Measurements from ENCODE around the gene PKD1. TPM values are rescaled to one million over a fixed set of nuclear protein-coding genes. Genes with fewer than 3 reads are reported as not detected.
"Not testable (repeated sequence)": the region's sequence is repeated elsewhere in the genome, so short reads cannot be mapped to it uniquely, and the experiment has no call there.

The PKD1 gene
- total RNA-seq, 1 experiment from 2014 or later: 60.4 TPM

GRCh38 chr16:2107791-2108125 lies 27.9 kb downstream of the PKD1 start:
- DNase-seq (ENCODE audit: low read depth in 1 of 2, low spot score in 2 of 2); H3K27ac ChIP-seq; H3K4me3 ChIP-seq; H3K4me1 ChIP-seq (replicated peaks); H3K27me3 ChIP-seq (replicated peaks); H3K9me3 ChIP-seq (replicated peaks): not testable (repeated sequence)
- H3K36me3 ChIP-seq: peaks cover 13% of the 10 kb centered on the region

- peaks cover 13% of the 10 kb centered on the region for H3K36me3 ChIP-seq
- H3K27me3 ChIP-seq (replicated peaks); H3K4me1 ChIP-seq (replicated peaks); H3K4me3 ChIP-seq; H3K9me3 ChIP-seq (replicated peaks); H3K27ac ChIP-seq; DNase-seq (ENCODE audit: low read depth in 1 of 2, low spot score in 2 of 2): not testable (repeated sequence)
Measured at GRCh38 chr16:2107121-2107790, 28.4 kb downstream of the PKD1 start.

- H3K9me3 ChIP-seq (replicated peaks); H3K4me3 ChIP-seq; DNase-seq (ENCODE audit: low read depth in 1 of 2, low spot score in 2 of 2); H3K4me1 ChIP-seq (replicated peaks); H3K27ac ChIP-seq; H3K27me3 ChIP-seq (replicated peaks): not testable (repeated sequence)
- H3K36me3 ChIP-seq: peaks cover 14% of the 10 kb centered on the region
Measured at GRCh38 chr16:2106211-2106610, 29.5 kb downstream of the PKD1 start.

GRCh38 chr16:2105769-2106168 lies 29.9 kb downstream of the PKD1 start:
- not testable (repeated sequence) for H3K27ac ChIP-seq; H3K4me3 ChIP-seq; H3K9me3 ChIP-seq (replicated peaks); H3K4me1 ChIP-seq (replicated peaks); H3K27me3 ChIP-seq (replicated peaks); DNase-seq (ENCODE audit: low read depth in 1 of 2, low spot score in 2 of 2)
- peaks cover 12% of the 10 kb centered on the region for H3K36me3 ChIP-seq

GRCh38 chr16:2105291-2105690 lies 30.4 kb downstream of the PKD1 start:
- peaks cover 12% of the 10 kb centered on the region for H3K36me3 ChIP-seq
- DNase-seq (ENCODE audit: low read depth in 1 of 2, low spot score in 2 of 2); H3K9me3 ChIP-seq (replicated peaks); H3K4me3 ChIP-seq; H3K27me3 ChIP-seq (replicated peaks); H3K27ac ChIP-seq; H3K4me1 ChIP-seq (replicated peaks): not testable (repeated sequence)

- not testable (repeated sequence) for DNase-seq (ENCODE audit: low read depth in 1 of 2, low spot score in 2 of 2); H3K9me3 ChIP-seq (replicated peaks); H3K4me3 ChIP-seq; H3K27me3 ChIP-seq (replicated peaks); H3K4me1 ChIP-seq (replicated peaks); H3K27ac ChIP-seq
- H3K36me3 ChIP-seq: peaks cover 12% of the 10 kb centered on the region
Measured at GRCh38 chr16:2104464-2104863, 31.2 kb downstream of the PKD1 start.

- H3K4me3 ChIP-seq: no peak overlapping the region
- H3K36me3 ChIP-seq: peaks cover 7% of the 10 kb centered on the region; the same call in 1 of the 2 replicates
- no peak overlapping the region for H3K27ac ChIP-seq
- no peaks in the 10 kb centered on the region for H3K27me3 ChIP-seq (replicated peaks)
- no peaks in the 10 kb centered on the region for H3K9me3 ChIP-seq (replicated peaks)
- H3K4me1 ChIP-seq (replicated peaks): no peaks in the 10 kb centered on the region
- no peak for DNase-seq (ENCODE audit: low read depth in 1 of 2, low spot score in 2 of 2)
Measured at GRCh38 chr16:2102471-2102870, 33.2 kb downstream of the PKD1 start.

- H3K27ac ChIP-seq; DNase-seq (ENCODE audit: low read depth in 1 of 2, low spot score in 2 of 2); H3K4me3 ChIP-seq; H3K27me3 ChIP-seq (replicated peaks); H3K4me1 ChIP-seq (replicated peaks); H3K9me3 ChIP-seq (replicated peaks): not testable (repeated sequence)
- H3K36me3 ChIP-seq: peaks cover 12% of the 10 kb centered on the region
Measured at GRCh38 chr16:2101581-2101980, 34.1 kb downstream of the PKD1 start.

- peaks cover 51% of the 10 kb centered on the region for H3K36me3 ChIP-seq
- H3K4me3 ChIP-seq; H3K4me1 ChIP-seq (replicated peaks); DNase-seq (ENCODE audit: low read depth in 1 of 2, low spot score in 2 of 2); H3K27me3 ChIP-seq (replicated peaks); H3K9me3 ChIP-seq (replicated peaks); H3K27ac ChIP-seq: not testable (repeated sequence)
Measured at GRCh38 chr16:2097689-2098088, 38.0 kb downstream of the PKD1 start.

- no peak overlapping the region for H3K4me3 ChIP-seq
- no peaks in the 10 kb centered on the region for H3K9me3 ChIP-seq (replicated peaks)
- no peak overlapping the region for H3K27ac ChIP-seq
- H3K4me1 ChIP-seq (replicated peaks): peaks cover 9% of the 10 kb centered on the region
- DNase-seq (ENCODE audit: low read depth in 1 of 2, low spot score in 2 of 2): no peak
- H3K27me3 ChIP-seq (replicated peaks): no peaks in the 10 kb centered on the region
- H3K36me3 ChIP-seq: peaks cover 57% of the 10 kb centered on the region
Measured at GRCh38 chr16:2096853-2097595, 38.7 kb downstream of the PKD1 start.

- no peaks in the 10 kb centered on the region for H3K27me3 ChIP-seq (replicated peaks)
- DNase-seq (ENCODE audit: low read depth in 1 of 2, low spot score in 2 of 2): no peak
- no peak overlapping the region for H3K27ac ChIP-seq
- H3K4me3 ChIP-seq: no peak overlapping the region
- peaks cover 61% of the 10 kb centered on the region for H3K36me3 ChIP-seq
- peaks cover 9% of the 10 kb centered on the region for H3K4me1 ChIP-seq (replicated peaks)
- H3K9me3 ChIP-seq (replicated peaks): no peaks in the 10 kb centered on the region
Measured at GRCh38 chr16:2095918-2096582, 39.6 kb downstream of the PKD1 start.

GRCh38 chr16:2095315-2095853 lies 40.3 kb downstream of the PKD1 start:
- Histone ChIP-seq H3K27me3 (replicated peaks) (no peaks in the 10 kb centered on the region), H3K36me3 (peaks cover 67% of the 10 kb centered on the region), H3K4me1 (replicated peaks) (peaks cover 9% of the 10 kb centered on the region), H3K4me3 (no peak overlapping the region), H3K9me3 (replicated peaks) (no peaks in the 10 kb centered on the region), H3K27ac (peak overlapping the region; percentile 3; the same call in 1 of the 2 replicates)
- DNase-seq (ENCODE audit: low read depth in 1 of 2, low spot score in 2 of 2): no peak

- Histone ChIP-seq H3K4me1 (replicated peaks) (peaks cover 9% of the 10 kb centered on the region), H3K27ac (no peak overlapping the region), H3K36me3 (peaks cover 83% of the 10 kb centered on the region), H3K27me3 (replicated peaks) (no peaks in the 10 kb centered on the region), H3K4me3 (no peak overlapping the region), H3K9me3 (replicated peaks) (no peaks in the 10 kb centered on the region)
- no peak for DNase-seq (ENCODE audit: low read depth in 1 of 2, low spot score in 2 of 2)
Measured at GRCh38 chr16:2093793-2094192, 41.9 kb downstream of the PKD1 start.

- peaks cover 9% of the 10 kb centered on the region for H3K4me1 ChIP-seq (replicated peaks)
- DNase-seq (ENCODE audit: low read depth in 1 of 2, low spot score in 2 of 2): no peak
- H3K36me3 ChIP-seq: peaks cover 92% of the 10 kb centered on the region
- no peaks in the 10 kb centered on the region for H3K9me3 ChIP-seq (replicated peaks)
- no peaks in the 10 kb centered on the region for H3K27me3 ChIP-seq (replicated peaks)
- no peak overlapping the region for H3K27ac ChIP-seq
- H3K4me3 ChIP-seq: no peak overlapping the region
Measured at GRCh38 chr16:2092866-2093265, 42.8 kb downstream of the PKD1 start.
